NCI-H187 (cell line): ENCODE data around the gene FAU.

Experiments
- DNase-seq, 2 experiments: peaks; one replicate each; lab custom pipeline; 2025; lab: John Stamatoyannopoulos, UW

The FAU gene

DNA sequence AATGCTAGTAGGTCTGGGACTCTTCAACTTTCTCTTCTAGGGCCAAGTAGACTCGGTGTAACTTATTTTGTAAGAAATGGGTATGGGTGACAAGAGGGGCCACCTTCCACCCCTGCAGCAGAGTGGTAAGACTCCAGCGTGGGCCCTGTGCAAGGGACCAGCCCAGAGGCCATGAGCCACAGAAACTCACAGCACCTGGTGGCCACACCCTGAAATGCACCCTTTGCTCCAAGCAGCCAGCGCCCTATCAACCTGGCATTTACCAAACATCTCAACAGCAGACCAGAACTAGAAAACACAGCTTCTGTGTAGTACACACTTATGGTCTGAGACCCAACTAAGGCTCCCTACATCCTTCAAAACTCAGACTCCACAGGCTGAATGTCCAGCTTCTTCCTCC, 43.8 kb downstream of the FAU start:
- DNase-seq, result no peak

GRCh38 chr11:65077451-65077850, 44.5 kb downstream of the FAU start:
- no peak for DNase-seq

GRCh38 chr11:65072631-65072966, 49.3 kb downstream of the FAU start:
- no peak for DNase-seq

DNA sequence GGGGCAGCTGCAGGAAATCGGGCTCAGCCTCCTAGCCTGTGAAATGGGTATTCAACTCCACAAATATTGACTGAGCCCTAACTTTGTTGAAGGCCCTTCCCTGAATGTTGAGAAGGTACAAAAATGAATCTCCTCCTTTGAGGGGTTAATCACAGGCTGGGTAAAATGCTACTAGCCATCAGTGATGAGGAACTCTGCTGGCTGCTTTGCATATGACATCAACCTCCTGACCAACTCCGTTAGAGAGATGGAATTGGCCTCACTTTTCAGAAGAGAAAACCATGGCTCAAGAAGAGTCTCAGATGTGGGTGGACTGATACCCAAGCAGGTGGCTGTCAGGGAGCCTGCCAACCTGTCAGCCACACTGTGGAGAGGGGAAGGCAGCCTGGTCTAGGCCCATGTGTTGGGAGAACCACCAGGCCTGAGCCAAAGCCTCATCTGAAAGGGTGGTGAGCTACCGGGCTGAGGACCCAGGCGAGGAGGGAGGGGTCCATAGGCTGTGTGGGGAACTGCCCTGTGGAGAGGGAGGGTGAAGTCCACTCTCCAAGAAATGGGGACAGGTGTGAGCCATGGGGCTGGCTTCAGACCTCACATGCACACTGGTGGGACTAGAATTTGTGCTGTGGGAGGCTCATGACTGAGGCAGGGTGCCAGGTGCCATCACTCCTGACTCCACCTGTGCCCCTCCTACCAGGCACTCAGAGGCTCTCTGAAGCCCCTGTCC, 49.9 kb downstream of the FAU start:
- DNase-seq, result no peak
